Activated CD8-positive, alpha-beta T cell treated with anti-CD3 and anti-CD28 coated beads for 36 hours (primary cell): Measurements from ENCODE around the gene FBXL17. TPM values are rescaled to one million over a fixed set of nuclear protein-coding genes. Genes with fewer than 3 reads are reported as not detected.

Experiments used
- ATAC-seq: fragments of 200-7000 bp; cut with Tn5 transposase; one replicate; pipeline ENCODE4 v1.10.0; 2021; ENCODE audit warnings: mild to moderate bottlenecking, moderate library complexity
- CTCF ChIA-PET: fragments of 350-600 bp; sonication (Branson Sonifier 250); formaldehyde crosslinking; loops from one replicate; lab custom pipeline; 2021; ENCODE audit warnings: antibody characterized with exemption; lab: Charles Lee
- POLR2A ChIA-PET: fragments of 350-600 bp; sonication (Branson Sonifier 250); formaldehyde crosslinking; loops from one replicate; lab custom pipeline; 2021; ENCODE audit warnings: antibody characterized with exemption; lab: Charles Lee
- DNase-seq: peaks from one replicate; pipeline ENCODE4 v3.0.0-alpha.2; 2020
- H3K27ac Mint-ChIP-seq: one replicate; pipeline ENCODE4 v1.8.0; 2021; ENCODE audit warnings: mild to moderate bottlenecking, mixed read lengths
- H3K27me3 Mint-ChIP-seq: one replicate; pipeline ENCODE4 v1.8.0; 2021; ENCODE audit warnings: mixed read lengths
- H3K36me3 Mint-ChIP-seq: one replicate; pipeline ENCODE4 v1.8.0; 2021; ENCODE audit warnings: low read depth, mixed read lengths
- H3K4me1 Mint-ChIP-seq: one replicate; pipeline ENCODE4 v1.8.0; 2021; ENCODE audit warnings: low read depth, mixed read lengths
- H3K4me3 Mint-ChIP-seq: one replicate; pipeline ENCODE4 v1.8.0; 2021; ENCODE audit warnings: mild to moderate bottlenecking, moderate library complexity, mixed read lengths
- H3K9me3 Mint-ChIP-seq: one replicate; pipeline ENCODE4 v1.8.0; 2021; ENCODE audit warnings: mixed read lengths
- intact Hi-C: fragments of 100-400 bp; cut with micrococcal nuclease; formaldehyde crosslinking; loops from one replicate; pipeline ENCODE4 v1.10.0; 2022
- total RNA-seq, 2 experiments: library from RNA; stranded (reverse); gene quantifications; one replicate each; pipeline ENCODE4 v1.2.3, GENCODE V29; 2021
- TF ChIP-seq, protein P1 (sequence below): fragments of 200-600 bp; IDR thresholded peaks from one replicate; pipeline ENCODE4 v1.8.0; 2022; ENCODE audit warnings: antibody characterized with exemption, mild to moderate bottlenecking

FBXL17 gene
- total RNA-seq, 2 experiments from 2014 or later, result 3.0 to 5.3 TPM

DNA sequence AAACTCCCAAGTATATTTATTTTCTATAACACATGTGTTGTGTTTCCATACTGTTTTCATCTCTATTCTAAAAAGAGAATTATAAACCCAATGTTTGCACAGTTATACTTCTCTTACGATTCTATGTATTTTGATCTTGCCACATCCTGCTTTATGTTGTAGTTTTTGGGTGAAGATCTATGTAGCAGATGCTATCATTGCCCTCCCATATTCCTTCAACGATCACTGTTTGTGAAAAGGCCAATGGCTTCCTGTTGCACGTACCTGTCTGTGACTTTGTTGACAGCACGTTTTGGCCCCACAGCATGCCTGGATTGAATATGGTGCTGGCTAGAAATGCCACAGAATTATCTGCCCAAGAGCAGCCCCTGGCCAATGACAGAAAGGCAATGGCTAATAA, 456.7 kb downstream of the FBXL17 start:
- TF ChIP-seq, protein P1, sequence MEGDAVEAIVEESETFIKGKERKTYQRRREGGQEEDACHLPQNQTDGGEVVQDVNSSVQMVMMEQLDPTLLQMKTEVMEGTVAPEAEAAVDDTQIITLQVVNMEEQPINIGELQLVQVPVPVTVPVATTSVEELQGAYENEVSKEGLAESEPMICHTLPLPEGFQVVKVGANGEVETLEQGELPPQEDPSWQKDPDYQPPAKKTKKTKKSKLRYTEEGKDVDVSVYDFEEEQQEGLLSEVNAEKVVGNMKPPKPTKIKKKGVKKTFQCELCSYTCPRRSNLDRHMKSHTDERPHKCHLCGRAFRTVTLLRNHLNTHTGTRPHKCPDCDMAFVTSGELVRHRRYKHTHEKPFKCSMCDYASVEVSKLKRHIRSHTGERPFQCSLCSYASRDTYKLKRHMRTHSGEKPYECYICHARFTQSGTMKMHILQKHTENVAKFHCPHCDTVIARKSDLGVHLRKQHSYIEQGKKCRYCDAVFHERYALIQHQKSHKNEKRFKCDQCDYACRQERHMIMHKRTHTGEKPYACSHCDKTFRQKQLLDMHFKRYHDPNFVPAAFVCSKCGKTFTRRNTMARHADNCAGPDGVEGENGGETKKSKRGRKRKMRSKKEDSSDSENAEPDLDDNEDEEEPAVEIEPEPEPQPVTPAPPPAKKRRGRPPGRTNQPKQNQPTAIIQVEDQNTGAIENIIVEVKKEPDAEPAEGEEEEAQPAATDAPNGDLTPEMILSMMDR, result no peak
- no peaks in the 10 kb centered on the region for H3K9me3 Mint-ChIP-seq
- intact Hi-C loops, result no loop called here
- no peaks in the 10 kb centered on the region for H3K36me3 Mint-ChIP-seq
- no peaks in the 10 kb centered on the region for H3K27me3 Mint-ChIP-seq
- DNase-seq, result no peak
- ChIA-PET POLR2A (no interaction called here), CTCF (no interaction called here)
- ATAC-seq, result no peak
- peaks cover 6% of the 10 kb centered on the region for H3K4me1 Mint-ChIP-seq
- no peak overlapping the region for H3K27ac Mint-ChIP-seq
- no peak overlapping the region for H3K4me3 Mint-ChIP-seq

DNA sequence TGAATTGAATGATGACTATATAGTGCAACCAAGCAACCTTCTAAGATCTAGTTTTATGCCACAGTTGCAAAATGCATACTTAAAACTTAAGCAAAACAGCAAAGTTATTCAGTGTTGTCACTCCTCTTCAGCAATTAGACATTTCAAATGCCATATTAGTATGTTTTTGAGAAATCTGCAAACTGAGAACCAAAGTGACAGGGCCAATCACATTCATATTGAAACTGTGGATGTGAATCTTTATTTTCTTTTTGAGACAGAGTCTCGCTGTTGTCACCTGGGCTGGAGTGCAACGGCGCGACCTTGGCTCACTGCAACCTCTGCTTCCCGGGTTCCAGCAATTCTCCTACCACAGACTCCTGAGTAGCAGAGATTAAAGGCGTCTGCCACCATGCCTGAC, 461.9 kb downstream of the FBXL17 start:
- ATAC-seq, result peak; percentile 30
- no peaks in the 10 kb centered on the region for H3K36me3 Mint-ChIP-seq
- POLR2A ChIA-PET, result no interaction called here
- H3K27ac Mint-ChIP-seq, result no peak overlapping the region
- peaks cover 5% of the 10 kb centered on the region for H3K4me1 Mint-ChIP-seq
- no peak for DNase-seq
- no peaks in the 10 kb centered on the region for H3K9me3 Mint-ChIP-seq
- intact Hi-C loops, result no loop called here
- CTCF ChIA-PET, result no interaction called here
- H3K27me3 Mint-ChIP-seq, result no peaks in the 10 kb centered on the region
- TF ChIP-seq, protein P1, result no peak
- no peak overlapping the region for H3K4me3 Mint-ChIP-seq

DNA sequence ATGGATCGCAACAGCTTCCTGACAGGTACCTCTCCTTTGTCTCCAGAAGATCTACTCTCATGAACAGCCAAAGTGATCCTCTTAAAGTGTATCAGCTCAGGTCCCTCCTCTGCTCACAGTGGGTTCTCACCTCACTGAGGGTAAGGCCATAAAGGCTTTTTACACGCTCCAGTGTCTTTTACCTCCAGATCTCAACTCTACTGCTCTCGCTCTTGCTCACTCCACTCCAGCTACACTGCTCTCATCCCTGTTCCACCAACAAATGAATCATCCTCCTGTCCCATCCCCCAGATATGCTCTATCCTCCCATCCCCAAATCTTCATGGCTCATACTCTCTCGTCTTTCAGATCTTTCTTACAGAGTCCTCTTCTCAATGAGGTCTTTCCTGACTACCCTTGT, 462.5 kb downstream of the FBXL17 start:
- Mint-ChIP-seq H3K9me3 (no peaks in the 10 kb centered on the region), H3K4me3 (no peak overlapping the region), H3K36me3 (no peaks in the 10 kb centered on the region), H3K27ac (no peak overlapping the region), H3K4me1 (peaks cover 5% of the 10 kb centered on the region), H3K27me3 (no peaks in the 10 kb centered on the region)
- CTCF ChIA-PET, result interaction anchor here (1.1 kb wide), 1 partner anchor 14 kb away, joined by 3 read pairs; no protein-coding TSS in a partner anchor
- POLR2A ChIA-PET, result no interaction called here
- ATAC-seq (no peak), DNase-seq (no peak)
- TF ChIP-seq, protein P1, result no peak
- intact Hi-C loops, result no loop called here

DNA sequence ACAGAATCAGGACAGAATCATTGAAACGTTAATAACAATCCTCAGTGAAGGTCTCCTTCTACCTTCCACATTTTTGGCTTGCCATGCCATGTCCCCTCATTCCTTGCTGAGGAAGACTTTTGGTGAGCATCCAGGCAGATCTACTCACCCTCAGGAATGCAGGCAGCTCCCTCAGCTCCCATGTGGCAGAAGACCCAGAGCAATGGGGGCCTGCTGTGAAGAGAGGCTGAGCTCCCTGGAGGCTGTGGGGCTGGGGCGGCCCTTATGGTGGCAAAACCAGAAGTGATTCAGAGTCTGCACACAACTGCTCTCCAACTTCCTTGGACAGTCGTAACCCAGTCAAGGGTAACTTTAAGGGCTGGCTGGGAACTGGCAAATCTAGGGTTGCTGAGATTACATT, 463.9 kb downstream of the FBXL17 start:
- no peaks in the 10 kb centered on the region for H3K27me3 Mint-ChIP-seq
- ChIA-PET CTCF (interaction anchor here (1.2 to 1.3 kb wide), 2 partner anchors 9 to 34 kb away, joined by 3 read pairs; no protein-coding TSS in a partner anchor), POLR2A (no interaction called here)
- DNase-seq (no peak), ATAC-seq (no peak)
- H3K36me3 Mint-ChIP-seq, result no peaks in the 10 kb centered on the region
- no peaks in the 10 kb centered on the region for H3K9me3 Mint-ChIP-seq
- intact Hi-C loops, result no loop called here
- H3K27ac Mint-ChIP-seq, result no peak overlapping the region
- no peak overlapping the region for H3K4me3 Mint-ChIP-seq
- TF ChIP-seq, protein P1, result no peak
- peaks cover 5% of the 10 kb centered on the region for H3K4me1 Mint-ChIP-seq

DNA sequence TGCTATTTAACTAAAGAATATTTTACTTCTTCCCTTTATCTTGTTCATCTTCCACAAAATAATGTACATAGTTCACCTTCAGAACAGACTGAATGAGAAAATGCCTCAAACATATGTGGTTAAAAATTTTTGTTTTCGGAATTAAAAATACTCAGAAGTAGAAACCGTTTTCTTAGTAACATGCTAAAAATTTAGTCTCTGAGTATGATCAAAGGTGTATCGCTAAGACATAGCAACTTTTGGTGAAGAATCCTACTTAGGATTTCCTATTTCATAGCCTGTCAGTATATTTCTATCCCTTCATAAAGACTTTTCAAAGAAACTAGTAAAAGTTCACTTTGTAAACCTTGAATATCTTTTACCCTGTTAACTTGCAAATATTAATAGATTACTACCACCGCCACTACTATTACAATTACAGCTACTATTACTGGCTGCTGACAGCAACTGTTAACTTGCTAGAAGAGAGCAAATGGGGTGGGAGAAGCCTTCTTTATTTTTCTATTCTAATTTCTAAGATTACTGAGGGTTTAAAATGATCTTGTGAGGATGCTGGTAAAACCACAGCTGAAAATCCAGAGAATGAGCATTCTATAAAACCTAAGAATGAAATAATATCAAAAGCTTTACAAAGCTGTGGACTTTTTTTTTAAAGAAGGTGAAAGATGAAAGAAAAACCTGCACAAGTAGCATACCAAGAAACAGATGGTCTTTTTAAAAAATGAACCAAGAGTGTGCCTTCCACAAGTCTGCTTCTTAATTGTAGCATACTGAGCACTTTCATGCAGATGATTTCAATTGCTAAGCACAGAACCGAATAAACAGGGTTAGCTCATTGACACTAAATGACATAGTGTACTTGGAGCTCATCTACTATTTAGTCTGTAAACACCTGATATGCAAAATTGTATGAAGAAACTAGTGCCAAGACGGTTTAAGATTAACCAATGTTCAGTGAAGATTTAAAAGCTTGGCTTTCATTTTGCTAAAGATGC, 464.9 kb downstream of the FBXL17 start:
- ChIA-PET CTCF (no interaction called here), POLR2A (no interaction called here)
- Mint-ChIP-seq H3K4me1 (peaks cover 5% of the 10 kb centered on the region), H3K4me3 (no peak overlapping the region), H3K9me3 (no peaks in the 10 kb centered on the region), H3K27me3 (no peaks in the 10 kb centered on the region), H3K36me3 (no peaks in the 10 kb centered on the region), H3K27ac (no peak overlapping the region)
- intact Hi-C loops, result no loop called here
- ATAC-seq (peak; percentile 61), DNase-seq (no peak)
- TF ChIP-seq, protein P1, result no peak
